Activated CD8-positive, alpha-beta memory T cell treated with anti-CD3 and anti-CD28 coated beads, Interleukin-2, amount 10 ng/mL, durations not matched to agents 7 days and 5 days (primary cell): ENCODE data around the gene LYST. TPM values are rescaled to one million over a fixed set of nuclear protein-coding genes. Genes with fewer than 3 reads are reported as not detected.
"Not testable (repeated sequence)": the region's sequence is repeated elsewhere in the genome, so short reads cannot be mapped to it uniquely, and the experiment has no call there.

Experiments used
- ATAC-seq: fragments of 150-1000 bp; cut with Tn5 transposase; one replicate; pipeline ENCODE4 v1.10.0; 2021; ENCODE audit warnings: moderate library complexity
- CTCF ChIA-PET: fragments of 350-600 bp; sonication (Branson Sonifier 250); formaldehyde crosslinking; loops from one replicate; lab custom pipeline; 2021; ENCODE audit warnings: antibody characterized with exemption; lab: Charles Lee
- DNase-seq: peaks from one replicate; pipeline ENCODE4 v3.0.0-alpha.2; 2020
- H3K27ac Mint-ChIP-seq: one replicate; pipeline ENCODE4 v1.8.0; 2021; ENCODE audit warnings: mild to moderate bottlenecking, mixed read lengths
- H3K27me3 Mint-ChIP-seq: one replicate; pipeline ENCODE4 v1.8.0; 2021; ENCODE audit warnings: mixed read lengths
- H3K36me3 Mint-ChIP-seq: one replicate; pipeline ENCODE4 v1.8.0; 2021; ENCODE audit warnings: mild to moderate bottlenecking, mixed read lengths
- H3K4me1 Mint-ChIP-seq: one replicate; pipeline ENCODE4 v1.8.0; 2021; ENCODE audit warnings: mixed read lengths
- H3K4me3 Mint-ChIP-seq: one replicate; pipeline ENCODE4 v1.8.0; 2021; ENCODE audit warnings: mild to moderate bottlenecking, moderate library complexity, mixed read lengths
- H3K9me3 Mint-ChIP-seq: one replicate; pipeline ENCODE4 v1.8.0; 2022; ENCODE audit warnings: low read depth, mixed read lengths
- total RNA-seq, 2 experiments: library from RNA; stranded (reverse); gene quantifications; one replicate each; pipeline ENCODE4 v1.2.3, GENCODE V29; 2021

The LYST gene
- total RNA-seq, 2 experiments from 2014 or later, result 64.9 to 131 TPM

DNA sequence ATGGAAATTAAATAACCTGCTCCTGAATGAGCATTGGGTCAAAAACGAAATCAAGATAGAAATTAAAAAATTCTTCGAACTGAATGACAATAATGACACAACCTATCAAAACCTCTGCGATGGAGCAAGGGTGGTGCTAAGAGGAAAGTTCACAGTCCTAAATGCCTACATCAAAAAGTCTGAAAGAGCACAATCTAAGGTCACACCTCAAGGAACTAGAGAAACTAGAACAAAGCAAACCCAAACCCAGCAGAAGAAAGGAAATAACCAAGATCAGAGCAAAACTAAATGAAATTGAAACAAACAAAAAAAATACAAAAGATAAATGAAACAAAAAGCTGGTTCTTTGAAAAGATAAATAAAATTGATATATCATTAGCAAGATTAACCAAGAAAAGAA lies 18.5 kb downstream of the LYST start:
- DNase-seq, H3K27me3 Mint-ChIP-seq, H3K9me3 Mint-ChIP-seq, ATAC-seq: not testable (repeated sequence)
- Mint-ChIP-seq H3K4me3 (peak overlapping the region; percentile 73), H3K4me1 (peaks cover 67% of the 10 kb centered on the region), H3K27ac (peak overlapping the region; percentile 80), H3K36me3 (peaks cover 43% of the 10 kb centered on the region)
- CTCF ChIA-PET, result interaction anchor here (1.9 to 4.7 kb wide), 2 partner anchors 18 to 123 kb away, joined by 8 to 21 read pairs; partner anchors contain the start of gene LYST

- H3K27me3 Mint-ChIP-seq, H3K4me3 Mint-ChIP-seq, DNase-seq, H3K9me3 Mint-ChIP-seq, ATAC-seq, H3K27ac Mint-ChIP-seq: not testable (repeated sequence)
- CTCF ChIA-PET, result interaction anchor here (1.2 to 4.7 kb wide), 7 partner anchors 11 to 331 kb away, joined by 3 to 21 read pairs (median 4); partner anchors contain the start of gene LYST
- peaks cover 38% of the 10 kb centered on the region for H3K36me3 Mint-ChIP-seq
- H3K4me1 Mint-ChIP-seq, result peaks cover 64% of the 10 kb centered on the region
Observed at GRCh38 chr1:235845656-235846107, 21.0 kb downstream of the LYST start.

- CTCF ChIA-PET, result interaction anchor here (0.6 to 4.7 kb wide), 4 partner anchors 21 to 349 kb away, joined by 3 to 21 read pairs (median 10); partner anchors contain the start of gene LYST
- Mint-ChIP-seq H3K4me1 (peaks cover 61% of the 10 kb centered on the region), H3K9me3 (peaks cover 2% of the 10 kb centered on the region), H3K27ac (no peak overlapping the region), H3K4me3 (no peak overlapping the region), H3K27me3 (no peaks in the 10 kb centered on the region), H3K36me3 (peaks cover 33% of the 10 kb centered on the region)
- ATAC-seq, result no peak
- DNase-seq, result no peak
Observed at GRCh38 chr1:235844776-235845175, 21.9 kb downstream of the LYST start.

GRCh38 chr1:235843461-235843961 lies 23.2 kb downstream of the LYST start:
- DNase-seq, result no peak
- Mint-ChIP-seq H3K27ac (no peak overlapping the region), H3K36me3 (peaks cover 31% of the 10 kb centered on the region), H3K4me3 (no peak overlapping the region), H3K9me3 (peaks cover 2% of the 10 kb centered on the region), H3K27me3 (no peaks in the 10 kb centered on the region), H3K4me1 (peaks cover 57% of the 10 kb centered on the region)
- CTCF ChIA-PET, result interaction anchor here (0.7 to 3.3 kb wide), 15 partner anchors 9 to 339 kb away, joined by 3 to 21 read pairs (median 5); partner anchors contain the start of gene B3GALNT2
- ATAC-seq, result peak; percentile 83

DNA sequence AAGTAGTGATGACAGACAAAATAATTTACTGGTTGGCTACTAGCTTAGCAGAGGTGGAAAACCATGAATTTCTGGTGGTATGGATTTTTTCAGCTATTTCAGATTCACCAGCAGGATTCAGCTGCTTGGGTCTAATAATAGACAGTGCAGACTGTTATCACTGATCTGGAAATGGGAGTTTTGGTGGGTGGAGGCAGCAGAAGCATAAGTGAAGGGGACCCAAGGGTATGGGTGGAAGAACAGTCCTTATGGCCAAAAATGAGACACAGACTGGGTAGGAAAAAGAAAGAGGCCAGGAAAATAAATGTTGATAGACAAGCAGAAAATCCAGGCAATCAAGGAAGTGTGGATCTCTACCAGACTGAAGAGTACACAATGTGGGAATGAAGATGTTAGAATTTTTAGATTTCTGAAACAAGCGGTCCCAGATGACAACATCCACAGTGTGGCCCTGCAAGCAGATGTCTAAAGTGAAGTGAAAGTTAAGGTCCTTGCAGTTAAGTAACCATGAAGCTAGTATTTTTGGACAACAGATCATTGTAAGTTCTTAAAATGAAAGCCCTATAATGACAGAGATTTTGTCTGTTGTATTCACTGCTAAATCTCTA lies 24.7 kb downstream of the LYST start:
- peaks cover 18% of the 10 kb centered on the region for H3K36me3 Mint-ChIP-seq
- H3K27ac Mint-ChIP-seq, result no peak overlapping the region
- H3K9me3 Mint-ChIP-seq, result peaks cover 2% of the 10 kb centered on the region
- ATAC-seq (no peak), DNase-seq (no peak)
- no peak overlapping the region for H3K4me3 Mint-ChIP-seq
- no peaks in the 10 kb centered on the region for H3K27me3 Mint-ChIP-seq
- CTCF ChIA-PET, result interaction anchor here (0.6 to 3.3 kb wide), 9 partner anchors 10 to 861 kb away, joined by 3 to 21 read pairs (median 4); partner anchors contain the start of gene LYST
- peaks cover 43% of the 10 kb centered on the region for H3K4me1 Mint-ChIP-seq

GRCh38 chr1:235838021-235838420 lies 28.7 kb downstream of the LYST start:
- peak; percentile 84 for ATAC-seq
- Mint-ChIP-seq H3K27me3 (no peaks in the 10 kb centered on the region), H3K36me3 (peaks cover 13% of the 10 kb centered on the region), H3K9me3 (no peaks in the 10 kb centered on the region), H3K4me1 (peaks cover 29% of the 10 kb centered on the region), H3K4me3 (no peak overlapping the region), H3K27ac (no peak overlapping the region)
- CTCF ChIA-PET, result interaction anchor here (0.7 to 3.2 kb wide), 7 partner anchors 9 to 134 kb away, joined by 3 to 9 read pairs (median 4); partner anchors contain the start of gene LYST
- no peak for DNase-seq

DNA sequence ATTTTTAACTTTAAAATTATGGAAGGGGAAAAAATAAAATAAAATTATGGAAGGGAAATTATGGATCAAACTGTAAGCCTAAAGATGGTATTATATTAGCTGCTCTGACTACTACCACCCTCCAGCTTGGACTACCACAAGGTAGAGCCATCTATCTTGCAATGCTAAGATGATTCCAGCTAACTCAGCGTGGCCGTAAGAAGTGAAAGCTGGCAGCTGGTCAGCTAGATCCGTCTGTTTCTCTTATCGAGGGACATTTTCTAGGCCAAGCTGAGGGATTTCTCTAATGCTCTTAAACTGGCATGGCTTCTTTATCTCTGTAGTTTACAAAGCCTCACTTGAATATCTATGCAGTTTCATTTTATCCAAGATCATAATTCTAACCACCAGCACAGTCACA lies 31.5 kb downstream of the LYST start:
- no peak for DNase-seq
- H3K36me3 Mint-ChIP-seq, result peaks cover 14% of the 10 kb centered on the region
- ATAC-seq, result no peak
- no peaks in the 10 kb centered on the region for H3K9me3 Mint-ChIP-seq
- no peak overlapping the region for H3K4me3 Mint-ChIP-seq
- H3K27ac Mint-ChIP-seq, result no peak overlapping the region
- peaks cover 24% of the 10 kb centered on the region for H3K4me1 Mint-ChIP-seq
- H3K27me3 Mint-ChIP-seq, result no peaks in the 10 kb centered on the region
- CTCF ChIA-PET, result interaction anchor here (1.0 kb wide), 1 partner anchor 8 kb away, joined by 4 read pairs; no protein-coding TSS in a partner anchor

DNA sequence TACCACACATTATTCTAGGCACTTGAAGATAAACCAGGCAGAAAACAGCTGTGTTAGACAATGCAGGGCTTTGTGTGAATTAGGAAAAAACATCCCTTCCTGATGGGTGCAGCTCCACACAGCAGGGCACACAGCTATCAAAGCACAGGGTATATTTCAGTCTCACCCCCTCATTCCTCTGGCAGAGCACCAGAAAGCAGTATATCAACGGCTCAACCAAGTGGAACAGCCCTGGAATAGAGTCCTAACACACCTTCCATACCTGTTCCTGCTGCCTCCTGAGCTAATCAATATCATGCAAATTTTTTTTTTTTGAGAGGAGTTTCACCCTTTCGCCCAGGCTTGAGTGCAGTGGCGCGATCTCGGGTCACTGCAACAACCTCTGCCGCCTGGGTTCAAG lies 32.1 kb downstream of the LYST start:
- DNase-seq, result no peak
- CTCF ChIA-PET, result interaction anchor here (1.0 kb wide), 1 partner anchor 9 kb away, joined by 4 read pairs; no protein-coding TSS in a partner anchor
- H3K27me3 Mint-ChIP-seq, result no peaks in the 10 kb centered on the region
- peaks cover 9% of the 10 kb centered on the region for H3K36me3 Mint-ChIP-seq
- no peak for ATAC-seq
- H3K4me1 Mint-ChIP-seq, result peaks cover 19% of the 10 kb centered on the region
- no peak overlapping the region for H3K4me3 Mint-ChIP-seq
- no peaks in the 10 kb centered on the region for H3K9me3 Mint-ChIP-seq
- no peak overlapping the region for H3K27ac Mint-ChIP-seq

- Mint-ChIP-seq H3K4me1 (peaks cover 11% of the 10 kb centered on the region), H3K27ac (no peak overlapping the region), H3K27me3 (no peaks in the 10 kb centered on the region), H3K4me3 (no peak overlapping the region), H3K36me3 (peaks cover 13% of the 10 kb centered on the region), H3K9me3 (no peaks in the 10 kb centered on the region)
- DNase-seq, result no peak
- ATAC-seq, result no peak
- CTCF ChIA-PET, result interaction anchor here (1.4 to 3.4 kb wide), 2 partner anchors 11 to 34 kb away, joined by 3 to 12 read pairs; partner anchors contain the start of gene LYST
Observed at GRCh38 chr1:235832011-235832410, 34.7 kb downstream of the LYST start.

GRCh38 chr1:235831148-235831547 lies 35.6 kb downstream of the LYST start:
- H3K4me3 Mint-ChIP-seq, result no peak overlapping the region

GRCh38 chr1:235826102-235826854 lies 40.4 kb downstream of the LYST start:
- no peak for DNase-seq
- no peaks in the 10 kb centered on the region for H3K9me3 Mint-ChIP-seq
- no peak overlapping the region for H3K4me3 Mint-ChIP-seq
- no peak overlapping the region for H3K27ac Mint-ChIP-seq
- ATAC-seq, result no peak
- CTCF ChIA-PET, result no interaction called here
- H3K36me3 Mint-ChIP-seq, result peaks cover 28% of the 10 kb centered on the region
- H3K4me1 Mint-ChIP-seq, result peaks cover 4% of the 10 kb centered on the region
- H3K27me3 Mint-ChIP-seq, result no peaks in the 10 kb centered on the region

More at GRCh38 chr1:235831148-235831547, 35.6 kb downstream of the LYST start:
- Mint-ChIP-seq H3K4me1 (peaks cover 11% of the 10 kb centered on the region), H3K27ac (peak overlapping the region; percentile 47), H3K9me3 (no peaks in the 10 kb centered on the region), H3K27me3 (no peaks in the 10 kb centered on the region), H3K36me3 (peaks cover 16% of the 10 kb centered on the region)
- CTCF ChIA-PET, result interaction anchor here (3.4 kb wide), 1 partner anchor 12 kb away, joined by 12 read pairs; no protein-coding TSS in a partner anchor
- peak; percentile 75 for ATAC-seq
- peak; percentile 58 for DNase-seq

DNA sequence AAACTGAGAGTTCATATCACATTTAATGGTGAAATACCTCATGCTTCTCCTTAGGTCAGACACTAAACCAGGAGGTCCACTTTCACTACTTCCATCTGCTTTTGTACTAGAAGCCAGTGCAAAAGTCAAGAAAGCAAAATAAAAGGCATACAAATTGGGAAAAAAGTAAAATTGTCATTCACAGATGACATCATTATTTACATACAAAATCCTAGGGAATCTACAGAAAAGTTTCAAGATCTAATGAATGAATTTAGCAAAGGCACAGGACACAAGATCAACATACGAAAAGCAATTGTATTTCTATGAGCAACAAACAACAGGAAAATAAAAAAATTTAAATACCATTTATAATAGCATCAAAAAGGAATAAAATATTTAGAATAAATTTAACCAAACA lies 41.5 kb downstream of the LYST start:
- Mint-ChIP-seq H3K4me1 (no peaks in the 10 kb centered on the region), H3K27me3 (no peaks in the 10 kb centered on the region), H3K27ac (no peak overlapping the region), H3K9me3 (no peaks in the 10 kb centered on the region), H3K4me3 (no peak overlapping the region), H3K36me3 (peaks cover 24% of the 10 kb centered on the region)
- CTCF ChIA-PET, result no interaction called here
- no peak for ATAC-seq
- no peak for DNase-seq

DNA sequence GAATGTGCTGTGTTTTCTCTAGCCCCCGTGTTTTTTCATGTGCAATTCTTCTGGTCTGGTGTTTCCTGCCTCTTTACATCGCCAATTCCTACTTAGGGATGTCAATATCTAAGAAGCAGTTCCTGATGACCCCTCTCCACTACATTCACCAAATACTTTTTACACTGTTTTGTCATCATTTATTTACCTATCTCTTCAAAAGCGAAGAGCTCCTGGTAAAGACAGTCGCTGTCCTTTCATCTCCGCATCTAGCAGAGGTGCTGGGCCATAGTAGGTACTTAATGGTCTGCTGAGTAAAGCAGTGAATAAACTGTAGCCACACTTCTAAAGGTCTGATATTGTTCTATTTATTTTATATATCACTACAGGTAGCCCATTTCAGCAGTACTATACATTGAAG lies 43.0 kb downstream of the LYST start:
- Mint-ChIP-seq H3K4me1 (no peaks in the 10 kb centered on the region), H3K4me3 (no peak overlapping the region), H3K9me3 (no peaks in the 10 kb centered on the region), H3K36me3 (peaks cover 25% of the 10 kb centered on the region), H3K27me3 (no peaks in the 10 kb centered on the region), H3K27ac (no peak overlapping the region)
- ATAC-seq (no peak), DNase-seq (no peak)
- CTCF ChIA-PET, result no interaction called here
